Retinal pigment epithelial cell (primary cell): ENCODE measurements around the gene VPS37C.

Experiments
- DNase-seq: peaks from one replicate; pipeline ENCODE4 v3.0.0-alpha.2; 2010; ENCODE audit warnings: low read depth
- H3K4me3 ChIP-seq: 2 replicates; pipeline ENCODE4 v1.5.1; 2011; ENCODE audit warnings: mild to moderate bottlenecking, low read length, control low read depth, moderate library complexity
- CTCF ChIP-seq: conservative IDR thresholded peaks from 2 replicates; pipeline ENCODE4 v1.5.1; 2011; ENCODE audit warnings: low read depth, low read length, control low read depth, inconsistent platforms

The VPS37C gene

GRCh38 chr11:61091373-61092279, 69.6 kb downstream of the VPS37C start:
- DNase-seq, result no peak
- no peak overlapping the region for H3K4me3 ChIP-seq

GRCh38 chr11:61090982-61091372, 70.2 kb downstream of the VPS37C start:
- no peak for TF ChIP-seq CTCF
- no peak overlapping the region for H3K4me3 ChIP-seq
- no peak for DNase-seq

More at GRCh38 chr11:61091373-61092279, 69.6 kb downstream of the VPS37C start:
- no peak for TF ChIP-seq CTCF

- no peak for DNase-seq
- TF ChIP-seq CTCF, result no peak
- no peak overlapping the region for H3K4me3 ChIP-seq
These were observed 70.7 kb downstream of the VPS37C start for GRCh38 chr11:61090521-61090920.

GRCh38 chr11:61089806-61090491, 71.3 kb downstream of the VPS37C start:
- H3K4me3 ChIP-seq, result no peak overlapping the region
- no peak for DNase-seq
- no peak for TF ChIP-seq CTCF

- no peak overlapping the region for H3K4me3 ChIP-seq
- no peak for TF ChIP-seq CTCF
- DNase-seq, result no peak
These were observed 73.7 kb downstream of the VPS37C start for GRCh38 chr11:61087426-61088119.

- no peak for DNase-seq
- TF ChIP-seq CTCF, result no peak
- no peak overlapping the region for H3K4me3 ChIP-seq
These were observed 77.6 kb downstream of the VPS37C start for GRCh38 chr11:61083601-61084147.
